HG03280 (cell line): Measurements from ENCODE around the gene CDCA7L.
"Not testable (repeated sequence)": the region's sequence is repeated elsewhere in the genome, so short reads cannot be mapped to it uniquely, and the experiment has no call there.

ENCODE experiments used
- ATAC-seq: cut with Tn5 transposase; IDR thresholded peaks from one replicate; pipeline ENCODE4 v1.9.1; 2021; ENCODE audit warnings: mild to moderate bottlenecking, moderate library complexity; ENCODE audit not compliant: unreplicated experiment

The CDCA7L gene

GRCh38 chr7:21911341-21911875 lies 34.3 kb downstream of the CDCA7L start:
- ATAC-seq: no peak

DNA sequence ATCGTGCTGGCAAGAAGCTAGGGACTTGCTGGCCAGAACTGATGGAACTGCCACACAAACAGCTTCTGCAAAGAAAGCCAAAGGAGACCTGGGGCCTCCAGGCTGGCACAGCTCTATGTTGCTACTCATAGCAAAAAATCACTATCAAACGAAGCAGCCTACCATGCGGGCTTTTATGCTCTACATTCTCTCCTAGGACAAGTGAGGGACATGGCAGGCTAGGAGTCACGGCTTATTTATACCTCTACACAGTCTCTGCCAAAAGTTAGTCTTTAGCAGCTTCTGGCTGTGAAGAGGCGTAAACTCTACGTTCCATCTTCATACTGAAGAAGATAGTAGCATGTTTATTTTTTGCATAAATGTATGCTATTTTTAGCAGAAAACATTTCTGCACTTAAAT lies 35.4 kb downstream of the CDCA7L start:
- ATAC-seq: no peak

DNA sequence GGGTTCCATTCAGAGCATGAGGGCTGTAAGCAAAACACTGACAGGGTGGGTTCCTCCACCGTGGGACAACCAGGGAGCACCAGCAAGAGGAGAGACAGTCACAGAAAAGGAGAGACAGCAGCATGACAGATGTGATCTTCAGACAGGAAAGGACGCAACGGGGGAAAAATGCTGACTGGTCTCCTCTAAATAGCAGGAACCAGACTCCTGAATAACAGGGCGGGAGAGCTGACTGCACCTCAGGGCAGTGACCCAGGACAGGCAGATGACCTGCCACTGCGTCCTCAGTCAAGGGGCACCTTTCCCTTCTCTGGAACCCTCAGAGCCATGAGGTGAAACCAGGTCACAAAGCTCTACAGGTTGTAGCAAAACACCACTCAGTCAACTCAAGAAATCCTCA lies 37.0 kb downstream of the CDCA7L start:
- ATAC-seq: no peak

DNA sequence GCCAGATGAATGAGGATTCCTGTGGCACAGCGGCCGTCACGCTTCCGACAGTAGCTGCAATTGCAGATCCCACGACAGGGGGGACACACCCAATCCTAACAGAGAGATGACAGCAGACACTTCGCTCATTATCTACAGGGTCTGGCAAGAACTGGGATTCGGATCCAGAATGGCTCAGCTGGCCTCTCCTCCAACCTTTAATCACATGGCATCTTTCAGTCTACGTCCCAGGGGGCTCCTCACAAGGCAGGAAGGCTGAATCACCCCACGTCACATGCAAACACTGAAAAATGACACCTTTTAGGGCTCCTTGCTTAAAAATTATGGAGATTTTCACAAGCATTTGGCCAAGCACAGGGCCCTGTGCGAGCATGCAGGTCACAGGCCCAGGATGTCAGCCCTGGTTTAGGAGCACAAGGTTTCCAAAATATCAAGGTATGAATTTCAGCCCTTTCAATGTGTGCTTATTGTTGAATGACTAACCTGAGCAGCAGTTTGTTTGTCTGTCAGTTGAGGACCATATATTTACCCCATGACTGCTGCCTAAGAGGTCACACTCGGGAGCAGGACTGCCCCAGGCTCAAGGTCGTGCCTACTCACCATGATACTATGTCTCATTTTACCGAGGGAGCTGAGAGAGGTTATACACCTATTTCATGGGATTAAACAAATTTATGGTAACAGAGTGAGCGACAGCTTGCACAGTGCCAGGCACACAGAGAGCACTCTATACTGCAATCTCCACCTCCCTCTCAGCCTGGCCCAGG lies 42.5 kb downstream of the CDCA7L start:
- no peak for ATAC-seq

DNA sequence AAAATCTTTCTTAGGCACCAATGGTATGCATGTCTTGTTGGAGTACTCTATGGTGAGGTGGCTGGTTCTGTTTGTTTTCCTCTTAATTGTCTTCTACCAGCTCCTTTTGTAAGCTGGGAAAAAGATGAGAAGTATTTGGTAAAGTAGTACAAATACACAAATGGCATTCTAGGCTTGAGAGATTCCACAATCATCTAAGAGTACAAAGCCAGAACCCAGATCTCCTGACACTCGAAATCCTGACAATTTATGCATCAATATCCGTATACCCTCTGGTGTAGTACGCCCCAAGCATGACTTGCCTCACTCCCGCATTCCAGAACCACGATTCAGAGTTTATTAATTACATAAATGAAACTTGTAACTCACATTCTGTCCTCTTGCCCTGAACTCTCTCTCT lies 43.5 kb downstream of the CDCA7L start:
- ATAC-seq: no peak

GRCh38 chr7:21898265-21898930 lies 47.3 kb downstream of the CDCA7L start:
- peak; percentile 76 for ATAC-seq

- no peak for ATAC-seq
These were observed 52.3 kb downstream of the CDCA7L start for GRCh38 chr7:21893401-21893800.

DNA sequence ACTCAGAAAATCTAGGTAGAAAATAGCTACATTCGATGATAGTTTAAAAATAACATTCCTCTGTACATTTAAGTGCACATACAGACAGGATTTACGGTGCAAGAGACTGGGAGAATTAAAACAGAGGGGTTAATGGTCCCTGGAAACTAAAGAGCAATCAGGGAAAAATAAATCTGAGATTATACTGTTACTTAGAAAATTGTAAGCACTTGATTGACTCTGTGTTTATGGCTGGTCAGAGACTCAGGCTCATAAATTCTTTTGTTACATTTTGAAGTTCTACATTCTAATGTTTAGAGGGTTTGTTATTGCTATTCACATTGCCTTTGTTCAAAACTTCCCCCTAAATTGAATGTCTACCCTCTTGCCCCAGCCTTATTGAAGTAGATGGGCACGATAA lies 54.4 kb downstream of the CDCA7L start:
- no peak for ATAC-seq

GRCh38 chr7:21887779-21888178 lies 57.9 kb downstream of the CDCA7L start:
- ATAC-seq: no peak

DNA sequence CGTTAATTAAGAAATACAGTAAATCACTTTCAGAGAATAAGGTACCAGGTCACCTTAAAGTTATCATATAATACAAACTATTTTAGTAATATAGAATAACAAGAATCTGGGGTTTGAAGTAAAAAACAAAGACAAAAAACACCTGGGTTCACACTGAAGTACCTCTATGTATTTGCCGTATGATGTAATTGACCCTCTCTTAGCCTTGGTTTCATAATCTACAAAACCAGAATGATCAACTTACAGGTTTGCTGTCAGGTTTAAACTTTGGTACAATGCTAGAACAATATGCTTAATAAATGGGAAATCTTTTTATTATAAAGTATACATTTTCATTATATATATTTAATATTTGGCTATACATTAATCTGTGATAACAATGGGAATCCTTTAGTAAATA lies 58.3 kb downstream of the CDCA7L start:
- ATAC-seq: no peak

- ATAC-seq: no peak
These were observed 59.3 kb downstream of the CDCA7L start for GRCh38 chr7:21886396-21886795.

GRCh38 chr7:21884496-21884895 lies 61.2 kb downstream of the CDCA7L start:
- ATAC-seq: no peak

DNA sequence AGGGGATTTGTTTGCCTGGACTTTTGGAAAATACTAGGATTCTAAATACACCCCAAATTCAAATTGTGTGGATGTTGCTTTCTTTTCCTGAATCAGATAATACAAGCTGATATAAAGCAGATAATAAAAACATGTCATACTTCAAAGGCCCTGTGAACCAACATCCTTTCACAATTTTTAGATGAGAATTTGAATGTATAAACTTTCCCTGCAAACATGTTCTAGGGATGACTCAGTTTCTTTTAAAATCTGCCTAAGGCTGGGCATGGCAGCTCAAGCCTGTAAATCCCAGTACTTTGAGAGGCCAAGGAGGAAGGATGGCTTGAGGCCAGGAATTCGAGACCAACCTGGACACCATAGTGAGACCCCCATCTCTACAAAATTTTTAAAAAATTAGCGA lies 62.2 kb downstream of the CDCA7L start:
- not testable (repeated sequence) for ATAC-seq

DNA sequence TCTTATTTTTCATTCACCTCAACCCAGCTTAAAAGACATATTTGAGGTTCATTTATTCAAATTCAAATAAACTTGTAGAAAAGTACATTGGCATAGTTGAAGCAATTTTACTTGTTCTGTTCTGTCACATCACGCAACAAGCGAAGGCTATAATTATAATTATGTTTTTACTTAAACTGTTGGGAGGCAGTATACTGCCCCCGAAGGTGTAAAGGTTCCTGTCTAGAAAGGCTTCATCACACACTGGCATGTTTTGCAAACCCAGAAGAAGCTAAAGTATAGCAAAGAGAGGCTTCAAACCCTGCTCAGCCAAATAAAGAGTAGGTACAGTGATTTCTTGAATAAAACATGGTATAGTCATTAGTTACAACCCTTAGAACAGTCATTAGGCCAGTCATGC lies 62.6 kb downstream of the CDCA7L start:
- ATAC-seq: no peak

GRCh38 chr7:21869785-21870402 lies 75.8 kb downstream of the CDCA7L start:
- no peak for ATAC-seq

DNA sequence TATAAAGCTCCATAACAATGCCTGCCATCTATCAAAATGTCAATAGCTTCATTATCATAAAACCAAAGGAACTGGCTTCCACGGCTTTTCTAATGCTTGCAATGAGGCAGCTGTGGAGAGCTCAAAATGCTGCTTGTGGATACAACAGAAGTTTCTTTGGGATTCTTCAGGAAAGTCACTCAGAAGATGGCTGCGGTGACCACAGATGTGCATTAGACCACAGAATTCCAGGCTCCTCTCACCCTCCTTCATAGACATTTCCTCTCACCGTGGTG lies 77.2 kb downstream of the CDCA7L start:
- no peak for ATAC-seq

- no peak for ATAC-seq
These were observed 77.7 kb downstream of the CDCA7L start for GRCh38 chr7:21867816-21868575.

- no peak for ATAC-seq
These were observed 78.5 kb downstream of the CDCA7L start for GRCh38 chr7:21867226-21867625.

DNA sequence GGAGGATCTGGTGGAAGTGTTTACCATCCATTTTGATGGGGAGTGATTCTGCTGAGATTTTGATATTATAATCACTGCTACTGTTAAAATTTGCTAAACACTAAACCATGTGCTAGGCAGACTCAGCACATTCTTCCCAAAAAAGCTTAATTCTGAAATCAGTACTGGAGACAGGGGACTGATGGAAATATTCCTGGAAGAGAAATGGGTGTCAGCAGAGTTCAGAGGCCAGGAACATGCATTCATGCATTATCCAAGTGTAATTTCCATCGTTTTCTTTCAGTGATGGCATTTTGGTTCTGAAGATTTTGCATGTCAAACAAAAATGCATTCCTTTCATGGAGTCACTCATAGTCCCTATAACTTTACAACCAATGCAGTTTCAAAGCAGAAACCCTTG lies 79.0 kb downstream of the CDCA7L start:
- ATAC-seq: no peak

- not testable (repeated sequence) for ATAC-seq
These were observed 80.0 kb downstream of the CDCA7L start for GRCh38 chr7:21865631-21866204.

DNA sequence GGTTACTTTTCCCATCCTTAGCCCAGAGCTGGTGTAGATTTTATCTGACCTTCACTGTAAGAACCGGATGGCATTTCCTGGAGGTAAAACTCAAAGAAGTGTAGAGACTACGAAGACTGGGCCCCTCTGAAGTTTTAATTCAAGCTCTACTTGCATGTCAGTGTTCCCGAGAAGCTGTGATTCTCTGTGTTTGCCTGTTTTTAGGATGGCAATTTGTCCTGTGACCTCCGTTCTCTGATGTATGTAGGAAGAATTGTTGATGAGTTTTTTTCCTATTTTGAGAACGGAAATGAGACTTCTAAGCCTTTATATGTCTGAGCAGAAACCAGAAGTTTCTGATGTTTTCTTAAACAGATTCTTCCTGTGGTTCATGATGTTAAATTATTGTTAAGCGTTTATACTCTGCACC lies 94.1 kb downstream of the CDCA7L start:
- ATAC-seq: no peak
